WTC11 (cell line): ENCODE results near the gene SHKBP1. TPM values are rescaled to one million over a fixed set of nuclear protein-coding genes. Genes with fewer than 3 reads are reported as not detected.

Experiments
- ATAC-seq: fragments of 200-7000 bp; cut with Tn5 transposase; 2 replicates; pipeline ENCODE4 v1.10.0; 2021; ENCODE audit warnings: mild to moderate bottlenecking, moderate library complexity
- CTCF ChIA-PET: fragments of 300-600 bp; sonication (Branson Sonifier 250); formaldehyde crosslinking; loops from one replicate; lab custom pipeline; 2021; ENCODE audit warnings: antibody characterized with exemption; lab: Charles Lee
- POLR2A ChIA-PET: fragments of 350-600 bp; sonication (Branson Sonifier 250); formaldehyde crosslinking; loops from one replicate; lab custom pipeline; 2021; ENCODE audit warnings: antibody characterized with exemption; lab: Charles Lee
- DNase-seq: peaks from one replicate; pipeline ENCODE4 v3.0.0; 2021; ENCODE audit warnings: low spot score
- H3K27ac Mint-ChIP-seq: 2 replicates; pipeline ENCODE4 v1.8.0; 2021; ENCODE audit warnings: mixed read lengths
- H3K27me3 Mint-ChIP-seq: 2 replicates; pipeline ENCODE4 v1.8.0; 2021; ENCODE audit warnings: low read depth, mild to moderate bottlenecking, moderate library complexity, mixed read lengths
- H3K36me3 Mint-ChIP-seq: 2 replicates; pipeline ENCODE4 v1.8.0; 2021; ENCODE audit warnings: mixed read lengths
- H3K4me1 Mint-ChIP-seq: 2 replicates; pipeline ENCODE4 v1.8.0; 2022; ENCODE audit warnings: mixed read lengths
- H3K4me3 Mint-ChIP-seq: 2 replicates; pipeline ENCODE4 v1.8.0; 2021; ENCODE audit warnings: mild to moderate bottlenecking, moderate library complexity, mixed read lengths
- H3K9me3 Mint-ChIP-seq: 2 replicates; pipeline ENCODE4 v1.8.0; 2021; ENCODE audit warnings: mixed read lengths
- ATF1 ChIP-seq: sonication (generic); formaldehyde crosslinking; IDR thresholded peaks from 2 replicates; pipeline ENCODE4 v1.8.1; 2023; ENCODE audit warnings: mild to moderate bottlenecking, moderate library complexity, missing genetic modification reagents
- CBFB ChIP-seq: sonication (generic); formaldehyde crosslinking; IDR thresholded peaks from 2 replicates; pipeline ENCODE4 v1.8.1; 2022; ENCODE audit warnings: mild to moderate bottlenecking, low read depth, missing genetic modification reagents
- CREB1 ChIP-seq: sonication (generic); formaldehyde crosslinking; IDR thresholded peaks from 2 replicates; pipeline ENCODE4 v1.8.0; 2023; ENCODE audit warnings: mild to moderate bottlenecking, missing genetic modification reagents
- ETV6 ChIP-seq: sonication (generic); formaldehyde crosslinking; IDR thresholded peaks from 2 replicates; pipeline ENCODE4 v1.8.1; 2022; ENCODE audit warnings: mild to moderate bottlenecking, missing genetic modification reagents
- FOXK1 ChIP-seq: sonication (generic); formaldehyde crosslinking; IDR thresholded peaks from 2 replicates; pipeline ENCODE4 v1.8.0; 2022; ENCODE audit warnings: mild to moderate bottlenecking, moderate library complexity, missing genetic modification reagents
- MXD4 ChIP-seq: fragments of 250-450 bp; sonication (Bioruptor Pico); IDR thresholded peaks from 2 replicates; pipeline ENCODE4 v1.8.0; 2021; ENCODE audit warnings: mild to moderate bottlenecking, moderate library complexity, borderline replicate concordance
- MYBL2 ChIP-seq: sonication (generic); formaldehyde crosslinking; IDR thresholded peaks from 2 replicates; pipeline ENCODE4 v1.8.1; 2023; ENCODE audit warnings: mild to moderate bottlenecking, moderate library complexity, missing genetic modification reagents
- NFYB ChIP-seq: sonication (generic); formaldehyde crosslinking; conservative IDR thresholded peaks from 2 replicates; pipeline ENCODE4 v1.8.0; 2022; ENCODE audit warnings: low read depth, missing genetic modification reagents
- PRRX2 ChIP-seq: fragments of 250-450 bp; sonication (Bioruptor Pico); IDR thresholded peaks from 2 replicates; pipeline ENCODE4 v1.8.0; 2021; ENCODE audit warnings: mild to moderate bottlenecking
- TP53 ChIP-seq: sonication (generic); formaldehyde crosslinking; IDR thresholded peaks from 2 replicates; pipeline ENCODE4 v1.8.1; 2023; ENCODE audit warnings: mild to moderate bottlenecking, missing genetic modification reagents
- ZNF121 ChIP-seq: sonication (generic); formaldehyde crosslinking; IDR thresholded peaks from 2 replicates; pipeline ENCODE4 v1.8.0; 2023; ENCODE audit warnings: missing genetic modification reagents
- ZNF219 ChIP-seq: sonication (generic); formaldehyde crosslinking; IDR thresholded peaks from 2 replicates; pipeline ENCODE4 v1.8.0; 2023; ENCODE audit warnings: missing genetic modification reagents, mild to moderate bottlenecking, borderline replicate concordance
- total RNA-seq: library from RNA; stranded (reverse); gene quantifications from 3 replicates; pipeline ENCODE4 v1.2.3, GENCODE V29; 2021
- TF ChIP-seq, protein P1 (sequence below): sonication (generic); formaldehyde crosslinking; IDR thresholded peaks from 2 replicates; pipeline ENCODE4 v1.8.0; 2022; ENCODE audit warnings: missing genetic modification reagents
- TF ChIP-seq, protein P2 (sequence below): fragments of 200-600 bp; IDR thresholded peaks from 2 replicates; pipeline ENCODE4 v1.8.0; 2022; ENCODE audit warnings: antibody characterized with exemption
- TF ChIP-seq, protein P3 (sequence below): sonication (generic); formaldehyde crosslinking; IDR thresholded peaks from 2 replicates; pipeline ENCODE4 v1.8.0; 2023; ENCODE audit warnings: missing genetic modification reagents, mild to moderate bottlenecking, borderline replicate concordance
- TF ChIP-seq, protein P4 (sequence below): sonication (generic); formaldehyde crosslinking; IDR thresholded peaks from 2 replicates; pipeline ENCODE4 v1.8.1; 2022; ENCODE audit warnings: mild to moderate bottlenecking, moderate library complexity, missing genetic modification reagents
- TF ChIP-seq, protein P5 (sequence below): fragments of 250-450 bp; sonication (Bioruptor Pico); IDR thresholded peaks from 2 replicates; pipeline ENCODE4 v1.8.0; 2021; ENCODE audit warnings: mild to moderate bottlenecking

SHKBP1 gene
- total RNA-seq, 1 experiment from 2014 or later: 71.7 TPM

DNA sequence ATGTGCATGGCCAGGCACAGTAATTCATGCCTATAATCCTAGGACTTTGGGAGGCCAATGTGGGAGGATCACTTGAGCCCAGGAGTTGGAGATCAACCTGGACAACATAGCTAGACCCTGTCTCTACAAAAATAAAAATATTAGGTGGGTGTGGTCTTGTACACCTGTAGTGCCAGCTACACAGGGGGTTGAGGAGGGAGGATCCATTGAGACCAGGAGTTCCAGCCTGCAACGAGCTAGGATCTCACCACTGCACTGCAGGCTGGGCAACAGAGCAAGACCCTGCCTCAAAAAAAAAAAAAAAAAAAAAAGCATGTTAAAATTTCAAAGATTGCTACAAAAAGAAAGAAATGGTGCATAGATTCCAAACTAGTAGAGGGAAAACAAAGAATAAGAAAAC, 61.7 kb downstream of the SHKBP1 start:
- Mint-ChIP-seq H3K4me3 (no peak overlapping the region), H3K9me3 (no peaks in the 10 kb centered on the region), H3K4me1 (peaks cover 22% of the 10 kb centered on the region), H3K27me3 (peaks cover 39% of the 10 kb centered on the region), H3K36me3 (no peaks in the 10 kb centered on the region), H3K27ac (no peak overlapping the region)
- DNase-seq (no peak), ATAC-seq (no peak)
- TF ChIP-seq PRRX2 (CRISPR knock-in tag): no peak
- no peak for TF ChIP-seq TP53 (CRISPR knock-in tag)
- TF ChIP-seq, protein P1, sequence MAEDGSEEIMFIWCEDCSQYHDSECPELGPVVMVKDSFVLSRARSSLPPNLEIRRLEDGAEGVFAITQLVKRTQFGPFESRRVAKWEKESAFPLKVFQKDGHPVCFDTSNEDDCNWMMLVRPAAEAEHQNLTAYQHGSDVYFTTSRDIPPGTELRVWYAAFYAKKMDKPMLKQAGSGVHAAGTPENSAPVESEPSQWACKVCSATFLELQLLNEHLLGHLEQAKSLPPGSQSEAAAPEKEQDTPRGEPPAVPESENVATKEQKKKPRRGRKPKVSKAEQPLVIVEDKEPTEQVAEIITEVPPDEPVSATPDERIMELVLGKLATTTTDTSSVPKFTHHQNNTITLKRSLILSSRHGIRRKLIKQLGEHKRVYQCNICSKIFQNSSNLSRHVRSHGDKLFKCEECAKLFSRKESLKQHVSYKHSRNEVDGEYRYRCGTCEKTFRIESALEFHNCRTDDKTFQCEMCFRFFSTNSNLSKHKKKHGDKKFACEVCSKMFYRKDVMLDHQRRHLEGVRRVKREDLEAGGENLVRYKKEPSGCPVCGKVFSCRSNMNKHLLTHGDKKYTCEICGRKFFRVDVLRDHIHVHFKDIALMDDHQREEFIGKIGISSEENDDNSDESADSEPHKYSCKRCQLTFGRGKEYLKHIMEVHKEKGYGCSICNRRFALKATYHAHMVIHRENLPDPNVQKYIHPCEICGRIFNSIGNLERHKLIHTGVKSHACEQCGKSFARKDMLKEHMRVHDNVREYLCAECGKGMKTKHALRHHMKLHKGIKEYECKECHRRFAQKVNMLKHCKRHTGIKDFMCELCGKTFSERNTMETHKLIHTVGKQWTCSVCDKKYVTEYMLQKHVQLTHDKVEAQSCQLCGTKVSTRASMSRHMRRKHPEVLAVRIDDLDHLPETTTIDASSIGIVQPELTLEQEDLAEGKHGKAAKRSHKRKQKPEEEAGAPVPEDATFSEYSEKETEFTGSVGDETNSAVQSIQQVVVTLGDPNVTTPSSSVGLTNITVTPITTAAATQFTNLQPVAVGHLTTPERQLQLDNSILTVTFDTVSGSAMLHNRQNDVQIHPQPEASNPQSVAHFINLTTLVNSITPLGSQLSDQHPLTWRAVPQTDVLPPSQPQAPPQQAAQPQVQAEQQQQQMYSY: no peak
- no peak for TF ChIP-seq CREB1 (CRISPR knock-in tag)
- peak; percentile 79; the same call in 1 of the 2 replicates for TF ChIP-seq ZNF121
- TF ChIP-seq FOXK1 (CRISPR knock-in tag): no peak
- ChIA-PET POLR2A (no interaction called here), CTCF (interaction anchor here (0.6 to 1.4 kb wide), 5 partner anchors 25 to 250 kb away, joined by 3 to 5 read pairs (median 4); no protein-coding TSS in a partner anchor)

DNA sequence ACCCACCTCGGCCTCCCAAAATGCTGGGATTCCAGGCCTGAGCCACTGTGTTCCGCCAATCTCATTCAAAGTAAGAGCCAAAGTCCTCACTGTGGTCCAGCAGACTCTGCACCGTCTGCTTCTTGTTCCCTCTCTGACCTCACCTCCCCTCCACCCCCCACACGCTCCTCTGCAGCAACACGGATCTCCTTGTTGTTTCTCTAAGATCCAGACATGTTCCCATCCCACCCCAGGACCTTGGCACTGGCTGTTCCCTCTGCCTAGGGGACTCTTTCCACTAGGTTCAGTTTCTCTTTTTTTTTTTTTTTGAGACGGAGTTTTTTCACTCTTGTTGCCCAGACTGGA, 62.9 kb downstream of the SHKBP1 start:
- POLR2A ChIA-PET: no interaction called here

DNA sequence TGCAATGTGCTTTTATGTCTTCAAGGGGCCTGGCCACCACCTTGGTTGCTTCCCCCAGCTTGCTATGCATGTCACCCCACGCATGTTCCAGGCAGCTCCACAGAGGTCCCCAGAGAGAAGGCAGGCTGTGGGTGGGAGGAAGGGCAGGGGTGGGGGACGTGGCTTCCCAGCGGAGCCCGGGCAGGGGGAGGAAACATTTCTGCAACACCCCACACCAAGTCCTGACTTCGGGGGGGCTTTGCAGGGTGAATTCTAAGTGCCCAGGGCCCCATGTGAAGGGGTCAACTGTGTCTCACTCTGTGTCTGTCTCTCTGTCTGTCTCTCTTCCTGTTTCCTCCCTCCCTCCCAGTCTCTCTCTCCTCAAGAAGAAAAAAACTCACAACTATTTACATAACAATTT, 64.1 kb downstream of the SHKBP1 start:
- POLR2A ChIA-PET: interaction anchor here (0.6 kb wide), 1 partner anchor 467 kb away, joined by 4 read pairs; no protein-coding TSS in a partner anchor
- no peak; the same call in 1 of the 2 replicates for ATAC-seq

More for the DNA sequence above, 62.9 kb downstream of the SHKBP1 start:
- Mint-ChIP-seq H3K36me3 (no peaks in the 10 kb centered on the region), H3K9me3 (no peaks in the 10 kb centered on the region), H3K4me1 (peaks cover 10% of the 10 kb centered on the region), H3K27ac (no peak overlapping the region), H3K27me3 (peaks cover 27% of the 10 kb centered on the region), H3K4me3 (no peak overlapping the region)
- ATAC-seq: no peak
- DNase-seq: no peak
- TF ChIP-seq NFYB (CRISPR knock-in tag): no peak
- no peak for TF ChIP-seq MYBL2 (CRISPR knock-in tag)
- TF ChIP-seq ATF1 (CRISPR knock-in tag): no peak
- TF ChIP-seq, protein P2, sequence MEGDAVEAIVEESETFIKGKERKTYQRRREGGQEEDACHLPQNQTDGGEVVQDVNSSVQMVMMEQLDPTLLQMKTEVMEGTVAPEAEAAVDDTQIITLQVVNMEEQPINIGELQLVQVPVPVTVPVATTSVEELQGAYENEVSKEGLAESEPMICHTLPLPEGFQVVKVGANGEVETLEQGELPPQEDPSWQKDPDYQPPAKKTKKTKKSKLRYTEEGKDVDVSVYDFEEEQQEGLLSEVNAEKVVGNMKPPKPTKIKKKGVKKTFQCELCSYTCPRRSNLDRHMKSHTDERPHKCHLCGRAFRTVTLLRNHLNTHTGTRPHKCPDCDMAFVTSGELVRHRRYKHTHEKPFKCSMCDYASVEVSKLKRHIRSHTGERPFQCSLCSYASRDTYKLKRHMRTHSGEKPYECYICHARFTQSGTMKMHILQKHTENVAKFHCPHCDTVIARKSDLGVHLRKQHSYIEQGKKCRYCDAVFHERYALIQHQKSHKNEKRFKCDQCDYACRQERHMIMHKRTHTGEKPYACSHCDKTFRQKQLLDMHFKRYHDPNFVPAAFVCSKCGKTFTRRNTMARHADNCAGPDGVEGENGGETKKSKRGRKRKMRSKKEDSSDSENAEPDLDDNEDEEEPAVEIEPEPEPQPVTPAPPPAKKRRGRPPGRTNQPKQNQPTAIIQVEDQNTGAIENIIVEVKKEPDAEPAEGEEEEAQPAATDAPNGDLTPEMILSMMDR: no peak
- TF ChIP-seq CBFB (CRISPR knock-in tag): no peak
- CTCF ChIA-PET: interaction anchor here (1.0 to 1.1 kb wide), 2 partner anchors 24 to 26 kb away, joined by 3 to 4 read pairs; no protein-coding TSS in a partner anchor

More for the DNA sequence above, 64.1 kb downstream of the SHKBP1 start:
- Mint-ChIP-seq H3K9me3 (no peaks in the 10 kb centered on the region), H3K4me1 (peaks cover 10% of the 10 kb centered on the region), H3K27me3 (peaks cover 15% of the 10 kb centered on the region), H3K36me3 (no peaks in the 10 kb centered on the region), H3K27ac (no peak overlapping the region), H3K4me3 (no peak overlapping the region)
- DNase-seq: no peak
- CTCF ChIA-PET: interaction anchor here (1.0 kb wide), 2 partner anchors 27 to 37 kb away, joined by 3 read pairs; no protein-coding TSS in a partner anchor
- TF ChIP-seq, protein P1: no peak
- TF ChIP-seq, protein P3, sequence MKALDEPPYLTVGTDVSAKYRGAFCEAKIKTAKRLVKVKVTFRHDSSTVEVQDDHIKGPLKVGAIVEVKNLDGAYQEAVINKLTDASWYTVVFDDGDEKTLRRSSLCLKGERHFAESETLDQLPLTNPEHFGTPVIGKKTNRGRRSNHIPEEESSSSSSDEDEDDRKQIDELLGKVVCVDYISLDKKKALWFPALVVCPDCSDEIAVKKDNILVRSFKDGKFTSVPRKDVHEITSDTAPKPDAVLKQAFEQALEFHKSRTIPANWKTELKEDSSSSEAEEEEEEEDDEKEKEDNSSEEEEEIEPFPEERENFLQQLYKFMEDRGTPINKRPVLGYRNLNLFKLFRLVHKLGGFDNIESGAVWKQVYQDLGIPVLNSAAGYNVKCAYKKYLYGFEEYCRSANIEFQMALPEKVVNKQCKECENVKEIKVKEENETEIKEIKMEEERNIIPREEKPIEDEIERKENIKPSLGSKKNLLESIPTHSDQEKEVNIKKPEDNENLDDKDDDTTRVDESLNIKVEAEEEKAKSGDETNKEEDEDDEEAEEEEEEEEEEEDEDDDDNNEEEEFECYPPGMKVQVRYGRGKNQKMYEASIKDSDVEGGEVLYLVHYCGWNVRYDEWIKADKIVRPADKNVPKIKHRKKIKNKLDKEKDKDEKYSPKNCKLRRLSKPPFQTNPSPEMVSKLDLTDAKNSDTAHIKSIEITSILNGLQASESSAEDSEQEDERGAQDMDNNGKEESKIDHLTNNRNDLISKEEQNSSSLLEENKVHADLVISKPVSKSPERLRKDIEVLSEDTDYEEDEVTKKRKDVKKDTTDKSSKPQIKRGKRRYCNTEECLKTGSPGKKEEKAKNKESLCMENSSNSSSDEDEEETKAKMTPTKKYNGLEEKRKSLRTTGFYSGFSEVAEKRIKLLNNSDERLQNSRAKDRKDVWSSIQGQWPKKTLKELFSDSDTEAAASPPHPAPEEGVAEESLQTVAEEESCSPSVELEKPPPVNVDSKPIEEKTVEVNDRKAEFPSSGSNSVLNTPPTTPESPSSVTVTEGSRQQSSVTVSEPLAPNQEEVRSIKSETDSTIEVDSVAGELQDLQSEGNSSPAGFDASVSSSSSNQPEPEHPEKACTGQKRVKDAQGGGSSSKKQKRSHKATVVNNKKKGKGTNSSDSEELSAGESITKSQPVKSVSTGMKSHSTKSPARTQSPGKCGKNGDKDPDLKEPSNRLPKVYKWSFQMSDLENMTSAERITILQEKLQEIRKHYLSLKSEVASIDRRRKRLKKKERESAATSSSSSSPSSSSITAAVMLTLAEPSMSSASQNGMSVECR (CRISPR knock-in tag): no peak
- TF ChIP-seq MXD4 (no peak), TP53 (CRISPR knock-in tag) (no peak), ETV6 (CRISPR knock-in tag) (no peak), ZNF219 (CRISPR knock-in tag) (no peak)
- TF ChIP-seq, protein P4, sequence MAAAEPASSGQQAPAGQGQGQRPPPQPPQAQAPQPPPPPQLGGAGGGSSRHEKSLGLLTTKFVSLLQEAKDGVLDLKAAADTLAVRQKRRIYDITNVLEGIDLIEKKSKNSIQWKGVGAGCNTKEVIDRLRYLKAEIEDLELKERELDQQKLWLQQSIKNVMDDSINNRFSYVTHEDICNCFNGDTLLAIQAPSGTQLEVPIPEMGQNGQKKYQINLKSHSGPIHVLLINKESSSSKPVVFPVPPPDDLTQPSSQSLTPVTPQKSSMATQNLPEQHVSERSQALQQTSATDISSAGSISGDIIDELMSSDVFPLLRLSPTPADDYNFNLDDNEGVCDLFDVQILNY (CRISPR knock-in tag): no peak
- TF ChIP-seq, protein P5, sequence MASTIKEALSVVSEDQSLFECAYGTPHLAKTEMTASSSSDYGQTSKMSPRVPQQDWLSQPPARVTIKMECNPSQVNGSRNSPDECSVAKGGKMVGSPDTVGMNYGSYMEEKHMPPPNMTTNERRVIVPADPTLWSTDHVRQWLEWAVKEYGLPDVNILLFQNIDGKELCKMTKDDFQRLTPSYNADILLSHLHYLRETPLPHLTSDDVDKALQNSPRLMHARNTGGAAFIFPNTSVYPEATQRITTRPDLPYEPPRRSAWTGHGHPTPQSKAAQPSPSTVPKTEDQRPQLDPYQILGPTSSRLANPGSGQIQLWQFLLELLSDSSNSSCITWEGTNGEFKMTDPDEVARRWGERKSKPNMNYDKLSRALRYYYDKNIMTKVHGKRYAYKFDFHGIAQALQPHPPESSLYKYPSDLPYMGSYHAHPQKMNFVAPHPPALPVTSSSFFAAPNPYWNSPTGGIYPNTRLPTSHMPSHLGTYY (CRISPR knock-in tag): no peak
